B cell (primary cell): ENCODE data around the gene TPST2. TPM values are rescaled to one million over a fixed set of nuclear protein-coding genes. Genes with fewer than 3 reads are reported as not detected.

Source experiments
- ATAC-seq: fragments of 200-7000 bp; cut with Tn5 transposase; one replicate; pipeline ENCODE4 v1.10.0; 2021; ENCODE audit warnings: low read depth, mild to moderate bottlenecking, moderate number of reproducible peaks, moderate library complexity
- CTCF ChIA-PET: fragments of 350-600 bp; sonication (Branson Sonifier 250); formaldehyde crosslinking; loops from one replicate; lab custom pipeline; 2021; ENCODE audit warnings: antibody characterized with exemption, inconsistent platforms; lab: Charles Lee
- POLR2A ChIA-PET: fragments of 350-600 bp; sonication (Branson Sonifier 250); formaldehyde crosslinking; loops from one replicate; lab custom pipeline; 2021; ENCODE audit warnings: antibody characterized with exemption; lab: Charles Lee
- DNase-seq: peaks from one replicate; pipeline ENCODE4 v3.0.0; 2013
- H2AFZ ChIP-seq: 2 replicates; pipeline ENCODE4 v1.6.1; 2012; ENCODE audit warnings: mild to moderate bottlenecking, low read depth, low read length; ENCODE audit not compliant: insufficient read depth, poor library complexity, severe bottlenecking
- H3K27ac ChIP-seq, 2 donors: 1 replicate in 1 of 2; 2 replicates in 1 of 2; pipeline ENCODE4 v1.5.1; 2012 to 2013; ENCODE audit warnings: low read length in 2 of 2, mild to moderate bottlenecking in 2 of 2, moderate library complexity in 1 of 2
- H3K27me3 ChIP-seq, 4 experiments: fragments of 200-600 bp in 1 of 4; sonication (generic) in 1 of 4; replicated peaks in 1 of 4; 1 replicate in 2 of 4; 2 replicates in 2 of 4; pipeline versions ENCODE4 v1.6.1 to v1.7.0; 2013 to 2016; ENCODE audit warnings: low read length in 3 of 4, mild to moderate bottlenecking in 2 of 4, mixed read lengths in 1 of 4, moderate library complexity in 1 of 4; ENCODE audit not compliant: insufficient read depth in 4 of 4, control insufficient read depth in 3 of 4; ENCODE audit errors: control extremely low read depth in 1 of 4
- H3K36me3 ChIP-seq, 2 experiments: replicated peaks in 1 of 2; 1 replicate in 1 of 2; 2 replicates in 1 of 2; pipeline versions ENCODE4 v1.6.1 to v1.7.1; 2013; ENCODE audit warnings: low read length in 1 of 2; ENCODE audit not compliant: insufficient read depth in 2 of 2, control insufficient read depth in 1 of 2; ENCODE audit errors: control extremely low read depth in 1 of 2, extremely low read depth in 1 of 2
- H3K4me1 ChIP-seq, 2 donors: fragments of 200-600 bp in 1 of 2; sonication (generic) in 1 of 2; 1 replicate in 1 of 2; 2 replicates in 1 of 2; pipeline versions ENCODE4 v1.5.1 to v1.6.1; 2013 to 2017; ENCODE audit warnings: low read length in 2 of 2; ENCODE audit not compliant: control insufficient read depth in 2 of 2, insufficient read depth in 2 of 2
- H3K4me2 ChIP-seq: replicated peaks from 2 replicates; pipeline ENCODE3; 2012; ENCODE audit warnings: mild to moderate bottlenecking, low read depth, low read length; ENCODE audit not compliant: poor library complexity, severe bottlenecking
- H3K4me3 ChIP-seq, 5 experiments: fragments of 200-600 bp in 1 of 5; sonication (generic) in 1 of 5; 1 replicate in 3 of 5; 2 replicates in 2 of 5; pipeline versions ENCODE4 v1.5.1 to v1.7.0; 2011 to 2016; ENCODE audit warnings: low read length in 4 of 5, mild to moderate bottlenecking in 4 of 5, low read depth in 2 of 5, control low read depth in 1 of 5, moderate library complexity in 1 of 5; ENCODE audit not compliant: insufficient read depth in 1 of 5; ENCODE audit errors: control extremely low read depth in 1 of 5, extremely low read depth in 1 of 5
- H3K79me2 ChIP-seq: fragments of 200-600 bp; sonication (generic); one replicate; pipeline ENCODE4 v1.6.0; 2016; ENCODE audit warnings: low read length; ENCODE audit not compliant: control insufficient read depth, insufficient read depth
- H3K9ac ChIP-seq: fragments of 200-600 bp; sonication (generic); 2 replicates; pipeline ENCODE4 v1.6.1; 2017; ENCODE audit warnings: mild to moderate bottlenecking, low read length, moderate library complexity
- H3K9me3 ChIP-seq, 3 donors: one replicate each; pipeline versions ENCODE4 v1.6.1 to v1.7.1; 2013; ENCODE audit warnings: low read length in 2 of 3; ENCODE audit not compliant: control insufficient read depth in 2 of 3, insufficient read depth in 1 of 3; ENCODE audit errors: control extremely low read depth in 1 of 3
- H4K20me1 ChIP-seq: 2 replicates; pipeline ENCODE4 v1.6.0; 2012; ENCODE audit warnings: mild to moderate bottlenecking, low read length; ENCODE audit not compliant: insufficient read depth, control insufficient read depth, poor library complexity, severe bottlenecking
- H3K27ac Mint-ChIP-seq: one replicate; pipeline ENCODE4 v1.8.0; 2021; ENCODE audit warnings: mixed read lengths
- H3K27me3 Mint-ChIP-seq: one replicate; pipeline ENCODE4 v1.8.0; 2021; ENCODE audit warnings: mixed read lengths
- H3K4me1 Mint-ChIP-seq: one replicate; pipeline ENCODE4 v1.8.0; 2021; ENCODE audit warnings: mixed read lengths
- H3K4me3 Mint-ChIP-seq: one replicate; pipeline ENCODE4 v1.8.0; 2021; ENCODE audit warnings: mixed read lengths
- H3K9me3 Mint-ChIP-seq: one replicate; pipeline ENCODE4 v1.8.0; 2022; ENCODE audit warnings: mixed read lengths; ENCODE audit not compliant: insufficient read depth
- EZH2 ChIP-seq: IDR thresholded peaks from 2 replicates; pipeline ENCODE4 v1.6.1; 2012; ENCODE audit warnings: borderline replicate concordance, low read depth, mild to moderate bottlenecking, moderate library complexity, low read length; ENCODE audit not compliant: insufficient read depth, poor library complexity, severe bottlenecking
- WGBS: methylation state at CpG from one replicate; pipeline ENCODE4 v1.1.5; 2013; ENCODE audit warnings: missing lambda C conversion rate; ENCODE audit not compliant: insufficient coverage; 5-methylcytosine and 5-hydroxymethylcytosine counted together
- intact Hi-C: fragments of 100-400 bp; cut with micrococcal nuclease; formaldehyde crosslinking; loops from one replicate; pipeline ENCODE4 v1.10.0; 2022
- polyA minus RNA-seq: library from RNA; depleted of rRNA, polyadenylated mRNA; stranded (reverse); fragments of >200 nt; gene quantifications from 2 replicates; pipeline ENCODE4 v1.2.3, GENCODE V29; 2012
- polyA plus RNA-seq: library from polyadenylated mRNA; depleted of rRNA; stranded (reverse); fragments of >200 nt; gene quantifications from 2 replicates; pipeline ENCODE4 v1.2.3, GENCODE V29; 2012
- total RNA-seq, 2 donors: library from RNA; stranded (reverse); fragments of 120-200 nt in 1 of 2; gene quantifications; 1 replicate in 1 of 2; 2 replicates in 1 of 2; pipeline versions ENCODE4 v1.2.3 to v1.2.4, GENCODE V29; 2013 to 2022
- TF ChIP-seq, protein P1 (sequence below): fragments of 200-600 bp; IDR thresholded peaks from one replicate; pipeline ENCODE4 v1.8.0; 2022; ENCODE audit warnings: antibody characterized with exemption, mild to moderate bottlenecking

The TPST2 gene
- total RNA-seq (16.6 and 17.5 TPM in 2 replicates), polyA plus RNA-seq (43.1 and 46.9 TPM in 2 replicates), polyA minus RNA-seq (41.8 and 52.2 TPM in 2 replicates)
- total RNA-seq (2013) = 21.9 TPM

DNA sequence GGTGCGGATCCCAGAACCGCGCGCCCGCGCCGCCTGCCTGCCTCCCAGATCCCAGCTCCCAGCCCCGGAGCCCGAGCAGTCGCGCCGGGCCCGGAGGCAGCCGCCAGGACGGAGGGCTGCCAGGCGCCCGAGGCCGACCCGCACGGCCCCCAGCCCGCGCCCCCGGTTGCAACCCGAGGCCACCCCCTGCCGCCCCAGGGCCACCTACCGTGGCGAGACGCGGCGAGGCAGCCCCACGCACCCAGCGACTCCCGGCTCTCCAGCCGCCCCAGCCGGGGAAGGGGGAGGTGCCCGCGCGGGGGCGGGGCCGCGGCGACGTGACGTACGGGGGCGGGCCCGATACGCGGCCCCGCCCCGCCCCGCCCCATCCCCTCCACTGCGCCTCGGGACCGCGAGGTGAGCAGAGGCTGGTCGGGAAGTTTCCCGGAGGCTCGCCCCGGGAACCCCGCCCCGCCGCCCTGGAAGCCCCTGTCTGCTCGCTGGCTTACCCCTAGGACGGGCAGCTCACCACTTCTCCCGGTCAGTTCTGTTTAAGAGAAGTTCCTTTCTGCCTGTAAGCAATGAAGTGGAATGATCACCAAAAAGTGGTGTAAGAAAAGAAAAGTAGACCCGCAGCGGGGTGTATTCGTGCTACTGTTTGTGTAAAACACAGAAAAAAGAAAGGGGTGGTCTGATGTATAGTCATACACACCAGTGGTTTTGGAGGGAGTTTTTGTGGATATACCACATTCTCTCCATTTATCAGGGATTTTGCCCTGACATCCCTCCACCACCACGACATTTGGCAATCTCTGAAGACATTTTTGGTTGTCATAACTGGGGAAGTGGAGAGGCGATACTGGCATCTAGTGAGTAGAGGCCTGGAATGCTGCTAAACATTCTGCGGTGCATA is at the start of gene TPST2:
TPST2 (minus strand) TSS at position 288 of the 892 bp plus-strand sequence. CDS start 48,502 bp downstream, outside the sequence.
- intact Hi-C loops = loop anchor here (1.0 to 5.0 kb wide), 6 partner anchors 11 to 161 kb away; partner anchors contain the start of genes ASPHD2, HPS4, SRRD and TFIP11
- peak within 1 kb of the TSS; percentile 53 to 83 for H3K27ac ChIP-seq
- peaks cover 34 to 41% of the 10 kb centered on the region in 2 donors for H3K4me1 ChIP-seq
- peak within 1 kb of the TSS; percentile 97 for H3K4me3 Mint-ChIP-seq
- H3K4me1 Mint-ChIP-seq = peaks cover 49% of the 10 kb centered on the region
- ChIA-PET POLR2A (interaction anchor here (0.6 kb wide), 1 partner anchor 111 kb away, joined by 3 read pairs; no protein-coding TSS in a partner anchor), CTCF (no interaction called here)
- H3K4me2 ChIP-seq = peak within 1 kb of the TSS; percentile 94
- peak within 1 kb of the TSS; percentile 65 to 93 (median 86) for H3K4me3 ChIP-seq
- no peaks in the 10 kb centered on the region for H3K36me3 ChIP-seq
- TF ChIP-seq EZH2 = no peak
- TF ChIP-seq, protein P1, sequence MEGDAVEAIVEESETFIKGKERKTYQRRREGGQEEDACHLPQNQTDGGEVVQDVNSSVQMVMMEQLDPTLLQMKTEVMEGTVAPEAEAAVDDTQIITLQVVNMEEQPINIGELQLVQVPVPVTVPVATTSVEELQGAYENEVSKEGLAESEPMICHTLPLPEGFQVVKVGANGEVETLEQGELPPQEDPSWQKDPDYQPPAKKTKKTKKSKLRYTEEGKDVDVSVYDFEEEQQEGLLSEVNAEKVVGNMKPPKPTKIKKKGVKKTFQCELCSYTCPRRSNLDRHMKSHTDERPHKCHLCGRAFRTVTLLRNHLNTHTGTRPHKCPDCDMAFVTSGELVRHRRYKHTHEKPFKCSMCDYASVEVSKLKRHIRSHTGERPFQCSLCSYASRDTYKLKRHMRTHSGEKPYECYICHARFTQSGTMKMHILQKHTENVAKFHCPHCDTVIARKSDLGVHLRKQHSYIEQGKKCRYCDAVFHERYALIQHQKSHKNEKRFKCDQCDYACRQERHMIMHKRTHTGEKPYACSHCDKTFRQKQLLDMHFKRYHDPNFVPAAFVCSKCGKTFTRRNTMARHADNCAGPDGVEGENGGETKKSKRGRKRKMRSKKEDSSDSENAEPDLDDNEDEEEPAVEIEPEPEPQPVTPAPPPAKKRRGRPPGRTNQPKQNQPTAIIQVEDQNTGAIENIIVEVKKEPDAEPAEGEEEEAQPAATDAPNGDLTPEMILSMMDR = no peak
- H3K9me3 ChIP-seq = peaks cover 0 to 1% (median 0%) of the 10 kb centered on the region in 3 donors
- DNase-seq (peak; percentile 87), ATAC-seq (peak; percentile 93)
- peaks cover 41% of the 10 kb centered on the region for H3K79me2 ChIP-seq
- no peaks in the 10 kb centered on the region for H4K20me1 ChIP-seq
- peak within 1 kb of the TSS; percentile 76 for H2AFZ ChIP-seq
- no peaks in the 10 kb centered on the region for H3K9me3 Mint-ChIP-seq
- no peaks in the 10 kb centered on the region for H3K27me3 ChIP-seq
- under 1% methylated on average over 46 of the region's 72 CpGs for WGBS
- H3K9ac ChIP-seq = peak within 1 kb of the TSS; percentile 84
- H3K27me3 Mint-ChIP-seq = no peaks in the 10 kb centered on the region
- peak within 1 kb of the TSS; percentile 91 for H3K27ac Mint-ChIP-seq

DNA sequence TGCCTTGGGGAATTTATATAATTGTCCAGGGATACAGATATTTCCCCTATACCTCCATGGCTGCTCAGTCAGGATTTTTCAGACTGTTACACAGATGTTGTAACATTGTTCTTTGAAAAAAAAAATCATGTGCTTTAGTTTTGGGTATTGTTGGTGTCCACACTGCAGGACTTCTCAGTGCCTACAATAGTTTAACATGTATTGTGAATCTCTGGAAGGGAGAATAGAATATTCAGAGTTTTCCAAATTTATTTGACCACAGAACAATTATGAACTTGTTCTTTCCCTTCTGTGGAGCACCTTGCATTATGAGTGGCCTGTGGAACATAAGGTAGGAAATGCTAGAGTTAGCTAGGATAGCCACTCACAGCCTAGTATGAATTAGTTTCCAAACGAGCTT is 46.4 kb upstream of the TPST2 start:
- no peak for DNase-seq
- TF ChIP-seq EZH2 = no peak
- TF ChIP-seq, protein P1 = no peak
- CTCF ChIA-PET = no interaction called here
- Histone ChIP-seq H3K27ac (no peak overlapping the region), H3K27me3 (no peaks in the 10 kb centered on the region), H3K4me3 (no peak overlapping the region), H3K4me1 (no peaks in the 10 kb centered on the region), H2AFZ (no peak overlapping the region), H3K9ac (no peak overlapping the region), H3K9me3 (peaks cover 0 to under 1% (median 0%) of the 10 kb centered on the region in 3 donors), H3K79me2 (no peaks in the 10 kb centered on the region), H4K20me1 (no peaks in the 10 kb centered on the region), H3K36me3 (no peaks in the 10 kb centered on the region), H3K4me2 (no peak overlapping the region)
- Mint-ChIP-seq H3K27me3 (peaks cover 10% of the 10 kb centered on the region), H3K4me3 (no peak overlapping the region), H3K27ac (no peak overlapping the region), H3K9me3 (no peaks in the 10 kb centered on the region), H3K4me1 (no peaks in the 10 kb centered on the region)
- intact Hi-C loops = no loop called here
- POLR2A ChIA-PET = no interaction called here
- no peak for ATAC-seq
- 80% methylated on average over 1 of the region's 1 CpG for WGBS
